HL-60 (cell line): Measurements from ENCODE around the gene KLK8.

Experiments
- DNase-seq, 2 experiments: peaks; one replicate each; pipeline ENCODE4 v3.0.0-alpha.2; 2010 to 2020; ENCODE audit warnings: low read depth in 1 of 2, low spot score in 1 of 2
- H3K27ac ChIP-seq: fragments of 250-450 bp; sonication (Bioruptor Pico); replicated peaks from 2 replicates; pipeline ENCODE4 v1.5.1; 2020; ENCODE audit warnings: mild to moderate bottlenecking, moderate library complexity
- H3K27me3 ChIP-seq: fragments of 250-450 bp; sonication (Bioruptor Pico); 2 replicates; pipeline ENCODE4 v1.5.1; 2021; ENCODE audit warnings: mild to moderate bottlenecking, moderate library complexity; ENCODE audit not compliant: insufficient read depth, poor library complexity, severe bottlenecking
- H3K4me3 ChIP-seq: replicated peaks from 2 replicates; pipeline ENCODE4 v1.5.1; 2011; ENCODE audit warnings: mild to moderate bottlenecking, control low read depth, low read length; ENCODE audit not compliant: insufficient read depth
- CTCF ChIP-seq: IDR thresholded peaks from one replicate; pipeline ENCODE4 v1.5.1; 2011; ENCODE audit warnings: low read length, control low read depth, inconsistent platforms; ENCODE audit not compliant: insufficient read depth
- GABPA ChIP-seq: IDR thresholded peaks from 2 replicates; pipeline ENCODE4 v1.6.1; 2012; ENCODE audit warnings: low read depth
- POLR2AphosphoS5 ChIP-seq: IDR thresholded peaks from 2 replicates; pipeline ENCODE4 v1.6.1; 2012; ENCODE audit warnings: low read depth
- REST ChIP-seq: IDR thresholded peaks from 2 replicates; pipeline ENCODE4 v1.6.1; 2012; ENCODE audit warnings: low read depth; ENCODE audit not compliant: insufficient replicate concordance
- SPI1 ChIP-seq: IDR thresholded peaks from 2 replicates; pipeline ENCODE4 v1.6.1; 2012; ENCODE audit warnings: low read depth, mild to moderate bottlenecking, borderline replicate concordance

The KLK8 gene

GRCh38 chr19:51029718-51030117 is 28.3 kb upstream of the KLK8 start:
- no peak overlapping the region for H3K4me3 ChIP-seq

GRCh38 chr19:51027873-51028272 is 26.5 kb upstream of the KLK8 start:
- DNase-seq = no peak
- Histone ChIP-seq H3K4me3 (no peak overlapping the region), H3K27ac (no peak overlapping the region), H3K27me3 (no peaks in the 10 kb centered on the region)
- TF ChIP-seq SPI1 = no peak
- no peak for TF ChIP-seq GABPA
- no peak for TF ChIP-seq CTCF

More at GRCh38 chr19:51029718-51030117, 28.3 kb upstream of the KLK8 start:
- H3K27me3 ChIP-seq = no peaks in the 10 kb centered on the region
- TF ChIP-seq GABPA (no peak), POLR2AphosphoS5 (no peak), REST (no peak), CTCF (no peak), SPI1 (no peak)
- H3K27ac ChIP-seq = no peak overlapping the region
- DNase-seq = no peak

GRCh38 chr19:51027126-51027806 is 25.9 kb upstream of the KLK8 start:
- Histone ChIP-seq H3K4me3 (no peak overlapping the region), H3K27ac (no peak overlapping the region), H3K27me3 (no peaks in the 10 kb centered on the region)
- TF ChIP-seq REST = no peak
- TF ChIP-seq SPI1 = no peak
- TF ChIP-seq GABPA = no peak
- TF ChIP-seq CTCF = no peak
- TF ChIP-seq POLR2AphosphoS5 = no peak
- no peak for DNase-seq

- no peak within 1 kb of the TSS for H3K4me3 ChIP-seq
- no peak for DNase-seq
- no peak within 1 kb of the TSS for H3K27ac ChIP-seq
- no peak for TF ChIP-seq POLR2AphosphoS5
- no peak for TF ChIP-seq GABPA
- TF ChIP-seq CTCF = no peak
- TF ChIP-seq REST = no peak
- no peak for TF ChIP-seq SPI1
- no peaks in the 10 kb centered on the region for H3K27me3 ChIP-seq
Observed at GRCh38 chr19:51026554-51026831, 25.1 kb upstream of the KLK8 start, which contains the start of gene KLK11. Gene KLK11 (minus strand): TSS chr19:51026616. CDS start chr19:51025631, 985 bp downstream.
